ENCODE data around the gene HERPUD1. TPM values are rescaled to one million over a fixed set of nuclear protein-coding genes. Genes with fewer than 3 reads are reported as not detected.

HERPUD1 gene
- total and polyA plus RNA-seq, 9 of the 15 experiments (the other 6 are each of a cell fraction or from before 2014, with no cell fraction given): 14.2 to 60.7 (median 37.4) TPM

DNA sequence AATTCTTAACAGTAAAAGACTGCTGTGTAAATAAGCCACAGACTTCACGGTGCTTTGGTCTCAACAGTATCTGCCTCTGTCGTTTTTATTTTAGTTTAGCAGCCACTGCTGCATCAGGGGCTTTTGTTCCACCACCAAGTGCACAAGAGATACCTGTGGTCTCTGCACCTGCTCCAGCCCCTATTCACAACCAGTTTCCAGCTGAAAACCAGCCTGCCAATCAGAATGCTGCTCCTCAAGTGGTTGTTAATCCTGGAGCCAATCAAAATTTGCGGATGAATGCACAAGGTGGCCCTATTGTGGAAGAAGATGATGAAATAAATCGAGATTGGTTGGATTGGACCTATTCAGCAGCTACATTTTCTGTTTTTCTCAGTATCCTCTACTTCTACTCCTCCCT, 7.9 kb downstream of the HERPUD1 start (continued):
- TF ChIP-seq LCOR (CRISPR knock-in tag; IDR thresholded peaks at IDR 0.05) (no peak), NR3C1 (CRISPR knock-in tag; IDR thresholded peaks at IDR 0.05) (no peak), ELF1 (tag; IDR thresholded peaks at IDR 0.05) (no peak), ZFPM2 (CRISPR knock-in tag; IDR thresholded peaks at IDR 0.05) (no peak), POLR2G (IDR thresholded peaks at IDR 0.05; ENCODE audit: low read depth, low read length) (peak; percentile 42; the same call in 1 of the 2 replicates), RBFOX2 (IDR thresholded peaks at IDR 0.05; ENCODE audit: low read depth, low read length) (peak; percentile 27; the same call in 1 of the 2 replicates), NFYB (IDR thresholded peaks at IDR 0.05; ENCODE audit: extremely low read depth, insufficient read length) (peak; percentile 22), PHF8 (IDR thresholded peaks at IDR 0.05; ENCODE audit: borderline replicate concordance, low read length) (no peak), ZNF184 (CRISPR knock-in tag; IDR thresholded peaks at IDR 0.05) (no peak), ZKSCAN1 (IDR thresholded peaks at IDR 0.05; ENCODE audit: low read depth, low read length) (no peak)

- no TSS peak for BruUV-seq (replicated peaks)
- POLR2A ChIA-PET: interaction anchor here (0.6 to 8.4 kb wide), 11 partner anchors 8 to 591 kb away, joined by 3 to 102 read pairs (median 3); partner anchors contain the start of genes CETP and HERPUD1
- FAIRE-seq (no peak), DNase-seq (ENCODE audit: extremely low read depth in 1 of 4, low spot score in 3 of 4) (no peak), ATAC-seq (no peak)
- CTCF ChIA-PET (ENCODE audit: low intra/inter-chr PET ratio): no interaction called here
- no peak overlapping the region for H3K4me2 ChIP-seq (ENCODE audit: insufficient read depth, low read length)
- H3K9ac ChIP-seq (ENCODE audit: insufficient read depth in 1 of 2, low read depth in 2 of 2, low read length in 2 of 2): no peak overlapping the region
- no peaks in the 10 kb centered on the region for H3K27me3 ChIP-seq (ENCODE audit: control insufficient read depth in 2 of 2, insufficient read depth in 2 of 2, low read length in 2 of 2)
- no peak overlapping the region for H3K27ac ChIP-seq (ENCODE audit: extremely low read depth, low read depth, low read length)
- 94% methylated on average over 2 of the region's 2 CpGs for WGBS (ENCODE audit: insufficient coverage, low coverage, missing lambda C conversion rate)
- H3K4me1 ChIP-seq (replicated peaks in 1 of 2; ENCODE audit: control insufficient read depth in 2 of 2, insufficient read depth in 2 of 2, low read length in 2 of 2): no peaks in the 10 kb centered on the region
- intact Hi-C loops (cut with micrococcal nuclease) (no loop called here), in situ Hi-C loops (cut with MboI) (no loop called here)
- H3K9me3 ChIP-seq (replicated peaks; ENCODE audit: control insufficient read depth, insufficient read depth, low read depth, low read length): no peaks in the 10 kb centered on the region
- peaks cover 90% of the 10 kb centered on the region for H3K36me3 ChIP-seq (ENCODE audit: control insufficient read depth, insufficient read depth, low read length)
- peaks cover 6% of the 10 kb centered on the region; the same call in 1 of the 2 replicates for H4K20me1 ChIP-seq (replicated peaks; ENCODE audit: control insufficient read depth, insufficient read depth, low read length)
- 0 out of 3 replicates have a peak, but pooled peaks cover 1% of the 10 kb centered on the region for H3K79me2 ChIP-seq (ENCODE audit: control insufficient read depth, insufficient read depth, low read length)
- H2AFZ ChIP-seq (ENCODE audit: low read depth, low read length): no peak overlapping the region
- no peak overlapping the region for H3K4me3 ChIP-seq
- no peaks in the 10 kb centered on the region for H3K9me1 ChIP-seq (ENCODE audit: control insufficient read depth, insufficient read depth, low read length)
- peak; percentile 73 for TF ChIP-seq POLR2B (IDR thresholded peaks at IDR 0.05; ENCODE audit: low read depth, partially characterized antibody)
- TF ChIP-seq ZMIZ1 (IDR thresholded peaks at IDR 0.05; ENCODE audit: low read depth in 2 of 2, low read length in 2 of 2): peak in 1 of 2 experiments; percentile 68; a peak in 1 of 4 replicates
- peak; percentile 16; the same call in 1 of the 2 replicates for TF ChIP-seq POLR2A (conservative IDR thresholded peaks at IDR 0.05)
- peak; percentile 88; the same call in 1 of the 2 replicates for TF ChIP-seq ILF3 (IDR thresholded peaks at IDR 0.05; ENCODE audit: borderline replicate concordance)
- no peak for TF ChIP-seq POU5F1 (IDR thresholded peaks at IDR 0.05; ENCODE audit: borderline replicate concordance, low read depth, low read length, partially characterized antibody)
- peak; percentile 28; the same call in 1 of the 2 replicates for TF ChIP-seq SUPT5H (IDR thresholded peaks at IDR 0.05)
Observed at GRCh38 chr16:56941092-56941491, 9.2 kb downstream of the HERPUD1 start.
